Astrocyte (in vitro differentiated cells and primary cell): ENCODE measurements around the gene KRAS.

Source experiments
- EZH2 ChIP-seq: IDR thresholded peaks from 2 replicates; pipeline ENCODE4 v1.6.1; 2012; ENCODE audit warnings: mild to moderate bottlenecking, low read length, inconsistent platforms; ENCODE audit not compliant: insufficient read depth
- TF ChIP-seq, protein P1 (sequence below): IDR thresholded peaks from 2 replicates; pipeline ENCODE4 v1.5.1; 2011; ENCODE audit warnings: low read depth, mild to moderate bottlenecking, inconsistent platforms, low read length, moderate library complexity; ENCODE audit not compliant: insufficient read depth

DNA sequence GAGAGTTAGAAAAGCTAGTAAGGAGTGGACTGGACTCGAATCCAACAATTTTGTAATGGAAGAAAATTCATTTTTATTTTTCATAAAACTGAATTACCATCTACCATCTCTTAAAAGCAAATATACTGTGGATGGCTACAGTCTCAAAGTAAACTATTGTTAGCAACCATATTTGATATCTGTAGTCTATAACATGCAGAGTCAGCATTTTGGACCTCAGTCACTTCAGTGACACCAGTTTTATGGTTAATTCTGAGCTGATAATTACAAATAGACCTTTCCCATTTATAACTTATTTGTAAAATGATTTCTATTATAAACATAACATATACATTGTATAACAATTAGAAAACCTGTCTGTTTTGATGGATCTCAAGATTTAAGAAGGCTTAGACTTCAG is 2.0 kb downstream of the KRAS start:
- TF ChIP-seq EZH2, result no peak
- TF ChIP-seq, protein P1, sequence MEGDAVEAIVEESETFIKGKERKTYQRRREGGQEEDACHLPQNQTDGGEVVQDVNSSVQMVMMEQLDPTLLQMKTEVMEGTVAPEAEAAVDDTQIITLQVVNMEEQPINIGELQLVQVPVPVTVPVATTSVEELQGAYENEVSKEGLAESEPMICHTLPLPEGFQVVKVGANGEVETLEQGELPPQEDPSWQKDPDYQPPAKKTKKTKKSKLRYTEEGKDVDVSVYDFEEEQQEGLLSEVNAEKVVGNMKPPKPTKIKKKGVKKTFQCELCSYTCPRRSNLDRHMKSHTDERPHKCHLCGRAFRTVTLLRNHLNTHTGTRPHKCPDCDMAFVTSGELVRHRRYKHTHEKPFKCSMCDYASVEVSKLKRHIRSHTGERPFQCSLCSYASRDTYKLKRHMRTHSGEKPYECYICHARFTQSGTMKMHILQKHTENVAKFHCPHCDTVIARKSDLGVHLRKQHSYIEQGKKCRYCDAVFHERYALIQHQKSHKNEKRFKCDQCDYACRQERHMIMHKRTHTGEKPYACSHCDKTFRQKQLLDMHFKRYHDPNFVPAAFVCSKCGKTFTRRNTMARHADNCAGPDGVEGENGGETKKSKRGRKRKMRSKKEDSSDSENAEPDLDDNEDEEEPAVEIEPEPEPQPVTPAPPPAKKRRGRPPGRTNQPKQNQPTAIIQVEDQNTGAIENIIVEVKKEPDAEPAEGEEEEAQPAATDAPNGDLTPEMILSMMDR, result no peak
